NCI-H2107 treated with DMSO at 0.1 percent for 48 hours (cell line): ENCODE measurements around the gene VEPH1.

ENCODE experiments used
- DNase-seq: peaks from one replicate; lab custom pipeline; 2025; ENCODE audit not compliant: unreplicated experiment; lab: John Stamatoyannopoulos, UW

Gene VEPH1

DNA sequence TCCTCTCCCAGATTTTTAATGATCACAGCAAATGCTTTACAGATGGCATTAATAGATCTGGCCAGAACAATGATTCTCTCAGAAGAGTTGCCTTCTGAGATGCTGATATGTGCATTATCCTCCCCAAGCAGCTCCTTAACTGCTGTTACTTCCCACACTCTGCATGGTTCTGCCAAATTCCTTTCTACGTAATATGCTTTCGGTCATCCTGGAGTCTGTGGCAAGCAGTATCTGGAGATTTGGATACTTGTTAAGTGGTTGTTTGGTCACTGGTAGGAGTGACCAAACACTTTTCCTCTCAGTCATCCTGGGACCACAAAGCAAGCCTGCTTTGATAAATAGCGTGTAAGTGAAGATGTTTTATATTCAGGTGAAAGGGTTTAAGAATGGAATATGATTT is 272.1 kb downstream of the VEPH1 start:
- no peak for DNase-seq

GRCh38 chr3:157226173-157226847 is 276.9 kb downstream of the VEPH1 start:
- DNase-seq: no peak

GRCh38 chr3:157225001-157225400 is 278.2 kb downstream of the VEPH1 start:
- DNase-seq: no peak

DNA sequence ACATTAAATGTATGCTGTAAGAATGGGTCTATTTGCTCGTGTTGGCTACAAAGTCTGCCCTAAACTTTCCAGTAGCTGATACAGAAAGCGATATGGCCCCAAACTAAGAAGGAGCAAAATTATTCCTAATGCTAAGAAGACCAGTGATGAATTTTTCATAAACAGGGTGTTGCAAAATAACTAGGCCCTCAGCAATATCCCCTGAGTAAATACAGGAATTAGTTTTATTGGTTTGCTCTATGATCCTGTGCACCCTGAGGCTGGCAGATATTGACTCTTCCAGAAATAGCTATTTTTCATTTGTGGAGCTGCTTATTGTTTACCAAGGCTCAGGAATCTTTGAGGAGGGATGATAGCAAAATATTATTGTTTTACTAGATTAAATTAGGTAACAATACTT is 282.3 kb downstream of the VEPH1 start:
- no peak for DNase-seq

DNA sequence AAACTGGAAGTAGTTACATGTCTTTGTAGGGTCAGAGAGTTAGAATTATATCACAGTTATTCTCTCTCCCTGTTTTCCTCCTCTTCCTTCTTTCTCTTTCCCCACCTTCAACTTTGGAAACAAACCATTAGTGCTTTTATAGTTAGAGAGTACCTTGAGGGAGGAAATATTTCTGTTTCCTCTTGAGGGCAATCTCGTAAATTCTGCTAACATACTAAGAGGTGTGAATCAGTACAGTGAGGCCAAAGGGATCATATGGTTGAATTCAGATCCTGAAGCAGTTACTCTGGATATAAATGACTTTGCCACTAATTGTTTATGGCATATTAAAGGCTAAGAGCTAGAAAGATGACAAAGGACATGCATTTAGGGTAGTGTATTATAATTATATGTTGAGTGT is 283.0 kb downstream of the VEPH1 start:
- peak; percentile 43 for DNase-seq

DNA sequence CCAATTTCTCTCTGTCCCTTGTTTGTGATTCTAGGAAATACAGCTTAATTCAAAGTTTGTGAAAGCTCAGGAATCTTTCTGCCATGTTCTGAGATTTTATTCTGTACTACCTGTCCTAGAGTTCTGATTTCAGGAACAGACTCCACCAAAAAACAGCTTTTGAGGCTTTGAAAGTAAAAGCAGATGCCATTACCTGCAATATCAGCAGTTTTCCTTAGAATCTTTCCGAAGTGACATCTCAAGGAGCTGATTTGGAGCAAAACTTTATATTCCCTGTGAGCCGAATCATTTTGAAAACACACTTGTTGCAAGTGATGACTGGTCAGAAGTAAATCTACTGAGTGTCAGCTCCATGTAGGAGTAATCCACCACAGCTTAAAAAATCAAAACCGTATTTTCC is 284.0 kb downstream of the VEPH1 start:
- DNase-seq: no peak
